Measurements from ENCODE around the gene PPIG.

DNA sequence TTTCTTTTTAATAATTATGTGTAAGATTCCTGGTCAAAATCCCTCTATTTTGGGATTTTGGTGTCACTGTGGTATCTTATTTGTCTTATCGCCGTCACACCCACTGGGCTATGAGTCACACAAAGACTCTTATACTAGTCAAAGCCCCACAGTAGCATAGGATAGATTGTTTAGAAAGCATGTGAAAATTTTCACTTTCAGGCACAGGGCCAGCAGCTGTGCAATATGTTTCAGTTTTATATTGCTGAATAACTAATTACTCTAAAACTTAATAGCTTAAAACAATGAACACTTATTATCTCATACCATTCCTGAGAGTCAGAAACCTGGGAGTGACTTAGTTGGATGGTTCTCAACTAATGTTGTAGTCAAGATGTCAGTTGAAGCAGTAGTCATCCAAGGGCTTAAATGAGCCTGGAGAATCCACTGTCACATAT lies 86.1 kb downstream of the PPIG start:
- TF ChIP-seq POLR2A (IDR thresholded peaks at IDR 0.05) (no peak), CTCF (IDR thresholded peaks at IDR 0.05) (no peak), POLR2AphosphoS5 (IDR thresholded peaks at IDR 0.05) (no peak), EP300 (IDR thresholded peaks at IDR 0.05) (no peak)

Measured in stomach (tissue), 4 donors.